ENCODE results near the gene SWT1. TPM values are rescaled to one million over a fixed set of nuclear protein-coding genes. Genes with fewer than 3 reads are reported as not detected.

SWT1 gene
- total and polyA plus RNA-seq, 2 of the 4 experiments (the other 2 are of a cell fraction) = 0.82 to 2.7 TPM

DNA sequence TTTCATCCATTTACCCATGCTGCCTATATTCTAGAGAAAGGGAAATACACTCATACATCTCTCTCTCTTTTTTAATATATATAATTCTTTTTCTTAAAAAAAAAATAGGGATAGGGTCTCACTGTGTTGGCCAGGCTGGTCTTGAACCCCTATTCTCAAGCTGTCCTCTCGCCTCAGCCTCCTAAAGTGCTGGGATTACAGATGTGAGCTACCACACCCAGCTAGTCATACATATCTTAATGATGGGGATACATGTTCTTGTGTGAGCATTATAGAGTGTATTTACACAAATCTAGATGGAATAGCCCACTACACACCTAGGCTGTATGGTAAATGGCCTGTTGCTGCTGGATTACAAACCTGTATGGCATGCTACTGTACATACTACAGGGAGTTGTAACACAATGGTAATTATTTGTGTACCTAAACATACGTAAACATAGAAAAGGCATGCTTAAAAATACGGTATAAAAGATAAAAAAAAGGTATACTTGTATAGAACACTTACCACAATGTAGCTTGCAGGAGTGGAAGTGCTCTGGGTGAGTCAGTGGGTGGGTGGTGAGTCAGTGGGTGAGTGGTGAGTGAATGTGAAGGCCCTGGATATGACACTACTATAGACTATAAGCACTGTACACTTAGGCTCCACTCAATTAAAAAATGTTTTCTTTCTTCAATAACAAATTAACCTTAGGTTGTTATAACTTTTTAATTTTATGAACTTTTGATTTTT is 87.2 kb downstream of the SWT1 start:
- Histone ChIP-seq H4K5ac (ENCODE audit: low read depth, low read length) (no peak overlapping the region), H3K56ac (ENCODE audit: extremely low read depth, insufficient read depth, low read length) (no peak overlapping the region), H3K36me3 (ENCODE audit: control insufficient read depth, insufficient read depth, low read length) (no peaks in the 10 kb centered on the region), H3K4me2 (ENCODE audit: low read depth, low read length) (peak overlapping the region; percentile 31; the same call in 1 of the 2 replicates), H2AFZ (replicated peaks; ENCODE audit: low read length, poor library complexity) (no peak overlapping the region), H3K9me3 (ENCODE audit: control insufficient read depth, insufficient read depth, low read length) (no peaks in the 10 kb centered on the region), H2AK5ac (ENCODE audit: low read depth, low read length) (no peak overlapping the region), H3K27ac (ENCODE audit: insufficient read depth, low read length) (no peak overlapping the region), H4K20me1 (ENCODE audit: insufficient read depth, low read length) (no peaks in the 10 kb centered on the region), H3K23ac (ENCODE audit: low read depth, low read length) (no peak overlapping the region), H3K4me3 (ENCODE audit: insufficient read depth, low read depth, low read length) (no peak overlapping the region), H3K14ac (replicated peaks; ENCODE audit: low read depth, low read length) (0 out of 2 replicates have a peak overlapping the region, but pooled peaks have one; percentile 12), H3K4ac (ENCODE audit: low read depth, low read length) (peak overlapping the region; percentile 19; the same call in 1 of the 2 replicates), H3K18ac (ENCODE audit: low read depth, low read length) (no peak overlapping the region), H2BK120ac (ENCODE audit: low read depth, low read length) (0 out of 2 replicates have a peak overlapping the region, but pooled peaks have one; percentile 1), H3K9me1 (ENCODE audit: insufficient read depth, low read length) (peaks cover 7% of the 10 kb centered on the region), H2BK15ac (ENCODE audit: low read depth, low read length) (peak overlapping the region; percentile 2; the same call in 1 of the 3 replicates), H2BK20ac (ENCODE audit: low read depth, low read length) (peak overlapping the region; percentile 20; the same call in 1 of the 2 replicates), H3K27me3 (ENCODE audit: control insufficient read depth, insufficient read depth, low read length) (no peaks in the 10 kb centered on the region), H3K9ac (ENCODE audit: low read depth, low read length) (no peak overlapping the region), H3K4me1 (ENCODE audit: control insufficient read depth, insufficient read depth, low read length) (no peaks in the 10 kb centered on the region; the same call in 1 of the 2 replicates), H4K91ac (ENCODE audit: insufficient read depth, low read depth, low read length) (no peak overlapping the region), H4K8ac (ENCODE audit: low read depth in 2 of 2, low read length in 2 of 2) (no peak overlapping the region), H2AK9ac (replicated peaks; ENCODE audit: low read depth, low read length, poor library complexity) (no peak overlapping the region), H3K79me1 (ENCODE audit: low read depth in 1 of 2, low read length in 2 of 2) (no peaks in the 10 kb centered on the region), H2BK5ac (ENCODE audit: low read depth, low read length, poor library complexity, severe bottlenecking) (peak overlapping the region; percentile 80)
- TF ChIP-seq CHD1 (IDR thresholded peaks at IDR 0.05; ENCODE audit: low read depth, low read length) = no peak
- TF ChIP-seq, protein P1, sequence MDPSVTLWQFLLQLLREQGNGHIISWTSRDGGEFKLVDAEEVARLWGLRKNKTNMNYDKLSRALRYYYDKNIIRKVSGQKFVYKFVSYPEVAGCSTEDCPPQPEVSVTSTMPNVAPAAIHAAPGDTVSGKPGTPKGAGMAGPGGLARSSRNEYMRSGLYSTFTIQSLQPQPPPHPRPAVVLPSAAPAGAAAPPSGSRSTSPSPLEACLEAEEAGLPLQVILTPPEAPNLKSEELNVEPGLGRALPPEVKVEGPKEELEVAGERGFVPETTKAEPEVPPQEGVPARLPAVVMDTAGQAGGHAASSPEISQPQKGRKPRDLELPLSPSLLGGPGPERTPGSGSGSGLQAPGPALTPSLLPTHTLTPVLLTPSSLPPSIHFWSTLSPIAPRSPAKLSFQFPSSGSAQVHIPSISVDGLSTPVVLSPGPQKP (IDR thresholded peaks at IDR 0.05; ENCODE audit: borderline replicate concordance, low read depth, low read length) = no peak
- TF ChIP-seq FOS (IDR thresholded peaks at IDR 0.05; ENCODE audit: low read depth, low read length) = peak; percentile 93
- TF ChIP-seq BHLHE40 (IDR thresholded peaks at IDR 0.05; ENCODE audit: low read depth, low read length) = peak; percentile 41; the same call in 1 of the 2 replicates
- no peak for TF ChIP-seq MXI1 (IDR thresholded peaks at IDR 0.05; ENCODE audit: borderline replicate concordance, low read depth, low read length)
- TF ChIP-seq CEBPB (IDR thresholded peaks at IDR 0.05; ENCODE audit: low read depth, low read length) = no peak
- TF ChIP-seq, protein P2, sequence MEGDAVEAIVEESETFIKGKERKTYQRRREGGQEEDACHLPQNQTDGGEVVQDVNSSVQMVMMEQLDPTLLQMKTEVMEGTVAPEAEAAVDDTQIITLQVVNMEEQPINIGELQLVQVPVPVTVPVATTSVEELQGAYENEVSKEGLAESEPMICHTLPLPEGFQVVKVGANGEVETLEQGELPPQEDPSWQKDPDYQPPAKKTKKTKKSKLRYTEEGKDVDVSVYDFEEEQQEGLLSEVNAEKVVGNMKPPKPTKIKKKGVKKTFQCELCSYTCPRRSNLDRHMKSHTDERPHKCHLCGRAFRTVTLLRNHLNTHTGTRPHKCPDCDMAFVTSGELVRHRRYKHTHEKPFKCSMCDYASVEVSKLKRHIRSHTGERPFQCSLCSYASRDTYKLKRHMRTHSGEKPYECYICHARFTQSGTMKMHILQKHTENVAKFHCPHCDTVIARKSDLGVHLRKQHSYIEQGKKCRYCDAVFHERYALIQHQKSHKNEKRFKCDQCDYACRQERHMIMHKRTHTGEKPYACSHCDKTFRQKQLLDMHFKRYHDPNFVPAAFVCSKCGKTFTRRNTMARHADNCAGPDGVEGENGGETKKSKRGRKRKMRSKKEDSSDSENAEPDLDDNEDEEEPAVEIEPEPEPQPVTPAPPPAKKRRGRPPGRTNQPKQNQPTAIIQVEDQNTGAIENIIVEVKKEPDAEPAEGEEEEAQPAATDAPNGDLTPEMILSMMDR (conservative IDR thresholded peaks at IDR 0.05; ENCODE audit: low read depth, low read length) = no peak
- ATAC-seq (ENCODE audit: low read depth) (peak; percentile 99), DNase-seq (peak; percentile 94)
- ChIA-PET POLR2A (ENCODE audit: unreplicated experiment) (no interaction called here), CTCF (no interaction called here)
- no TSS peak for BruUV-seq (replicated peaks)
- WGBS, 2 experiments (ENCODE audit: extremely low coverage in 2 of 2, insufficient read length in 1 of 2) = no CpG with 5 or more reads among the region's 3 CpGs
- intact Hi-C loops (cut with micrococcal nuclease) = no loop called here
- in situ Hi-C loops (cut with MboI; ENCODE audit: low sequenced_read_pairs) = no loop called here
- dilution Hi-C loops (cut with HindIII; ENCODE audit: low sequenced_read_pairs, unreplicated experiment) = no loop called here

All from IMR-90 (cell line).